H1 (cell line): ENCODE measurements around the gene FHIT. TPM values are rescaled to one million over a fixed set of nuclear protein-coding genes. Genes with fewer than 3 reads are reported as not detected.

ENCODE experiments used
- CTCF ChIA-PET: fragments of 300-600 bp; sonication (Branson Sonifier 250); formaldehyde crosslinking; loops from one replicate; lab custom pipeline; 2021; ENCODE audit not compliant: partially characterized antibody; lab: Charles Lee
- POLR2A ChIA-PET: fragments of 300-600 bp; sonication (Branson Sonifier 250); formaldehyde crosslinking; loops from one replicate; lab custom pipeline; 2021; ENCODE audit warnings: inconsistent platforms; ENCODE audit not compliant: partially characterized antibody; lab: Charles Lee
- DNase-seq, 2 experiments: peaks; one replicate each; pipeline versions ENCODE4 v3.0.0 to v3.0.0-alpha.2; 2010 to 2022; ENCODE audit warnings: low spot score in 2 of 2, low read depth in 1 of 2, mixed read lengths in 1 of 2
- FAIRE-seq: peaks from 2 replicates; lab custom pipeline; 2011; peaks lifted over from hg19 to GRCh38; lab: Jason Lieb, UNC
- H2AFZ ChIP-seq: 2 replicates; pipeline ENCODE4 v1.8.1; 2012; ENCODE audit warnings: low read length, inconsistent platforms
- H2AK5ac ChIP-seq: 2 replicates; pipeline ENCODE4 v1.6.1; 2013; ENCODE audit warnings: low read depth, low read length
- H2BK120ac ChIP-seq: replicated peaks from 2 replicates; pipeline ENCODE3; 2013; ENCODE audit warnings: low read depth, low read length, inconsistent platforms
- H2BK12ac ChIP-seq: 2 replicates; pipeline ENCODE4 v1.6.1; 2013; ENCODE audit warnings: low read depth, low read length
- H2BK15ac ChIP-seq: 2 replicates; pipeline ENCODE4 v1.6.1; 2013; ENCODE audit warnings: low read length
- H2BK20ac ChIP-seq: 2 replicates; pipeline ENCODE4 v1.6.1; 2013; ENCODE audit warnings: low read length
- H2BK5ac ChIP-seq: 2 replicates; pipeline ENCODE4 v1.6.1; 2013; ENCODE audit warnings: low read depth, low read length
- H3K14ac ChIP-seq: 2 replicates; pipeline ENCODE4 v1.6.1; 2013; ENCODE audit warnings: inconsistent platforms; ENCODE audit not compliant: insufficient read length
- H3K18ac ChIP-seq: 2 replicates; pipeline ENCODE4 v1.6.1; 2013; ENCODE audit warnings: low read length; ENCODE audit errors: extremely low read depth
- H3K23ac ChIP-seq: 2 replicates; pipeline ENCODE4 v1.6.1; 2013; ENCODE audit warnings: inconsistent platforms; ENCODE audit not compliant: insufficient read length
- H3K23me2 ChIP-seq: 2 replicates; pipeline ENCODE4 v1.6.1; 2013; ENCODE audit warnings: low read depth, low read length
- H3K27ac ChIP-seq: 2 replicates; pipeline ENCODE4 v1.6.1; 2011; ENCODE audit warnings: low read depth, low read length, inconsistent platforms
- H3K27me3 ChIP-seq, 4 experiments: replicated peaks in 1 of 4; 1 replicate in 1 of 4; 2 replicates in 3 of 4; pipeline versions ENCODE4 v1.6.1 to v1.8.1; 2011 to 2013; ENCODE audit warnings: low read length in 3 of 4, mild to moderate bottlenecking in 3 of 4, inconsistent platforms in 2 of 4, mixed read lengths in 2 of 4, moderate library complexity in 1 of 4; ENCODE audit not compliant: control insufficient read depth in 3 of 4, insufficient read depth in 3 of 4; ENCODE audit errors: extremely low read depth in 1 of 4
- H3K36me3 ChIP-seq, 4 experiments: 2 replicates each; pipeline versions ENCODE4 v1.6.1 to v1.8.1; 2011 to 2013; ENCODE audit warnings: mild to moderate bottlenecking in 4 of 4, low read length in 3 of 4, moderate library complexity in 2 of 4, control low read depth in 1 of 4, inconsistent platforms in 1 of 4; ENCODE audit not compliant: insufficient read depth in 4 of 4, control insufficient read depth in 2 of 4
- H3K4ac ChIP-seq: replicated peaks from 2 replicates; pipeline ENCODE3; 2013; ENCODE audit warnings: low read length, low read depth, mixed read lengths, inconsistent platforms; ENCODE audit not compliant: insufficient read length
- H3K4me1 ChIP-seq, 4 experiments: replicated peaks in 1 of 4; 1 replicate in 1 of 4; 2 replicates in 3 of 4; pipeline versions ENCODE4 v1.6.1 to v1.8.1; 2011 to 2013; ENCODE audit warnings: low read length in 3 of 4, inconsistent platforms in 2 of 4, mixed read lengths in 1 of 4; ENCODE audit not compliant: insufficient read depth in 4 of 4, control insufficient read depth in 3 of 4
- H3K4me2 ChIP-seq, 2 experiments: 2 replicates each; pipeline versions ENCODE4 v1.6.1 to v1.8.1; 2011 to 2013; ENCODE audit warnings: low read depth in 2 of 2, low read length in 2 of 2, control low read depth in 1 of 2, inconsistent platforms in 1 of 2, mild to moderate bottlenecking in 1 of 2; ENCODE audit not compliant: insufficient read depth in 1 of 2
- H3K4me3 ChIP-seq, 4 experiments: fragments of 200-600, 300-600 bp in 1 of 4; sonication (generic), shearing (Covaris generic), sonication (Bioruptor Twin) in 1 of 4; 2 replicates each; pipeline versions ENCODE4 v1.5.1 to v1.8.1; 2011 to 2016; ENCODE audit warnings: low read length in 4 of 4, low read depth in 3 of 4, control low read depth in 2 of 4, inconsistent platforms in 2 of 4, mild to moderate bottlenecking in 2 of 4, mixed read lengths in 1 of 4, moderate library complexity in 1 of 4; ENCODE audit not compliant: insufficient read depth in 2 of 4; ENCODE audit errors: extremely low read depth in 1 of 4
- H3K56ac ChIP-seq: replicated peaks from 2 replicates; pipeline ENCODE3; 2013; ENCODE audit warnings: low read depth, mild to moderate bottlenecking, mixed read lengths, low read length, inconsistent platforms; ENCODE audit not compliant: insufficient read length
- H3K79me1 ChIP-seq: 2 replicates; pipeline ENCODE4 v1.6.1; 2013; ENCODE audit warnings: low read depth, low read length, control low read depth
- H3K79me2 ChIP-seq, 2 experiments: 2 replicates each; pipeline versions ENCODE4 v1.6.1 to v1.8.1; 2012 to 2013; ENCODE audit warnings: low read length in 2 of 2, mild to moderate bottlenecking in 2 of 2, inconsistent platforms in 1 of 2; ENCODE audit not compliant: insufficient read depth in 2 of 2, control insufficient read depth in 1 of 2
- H3K9ac ChIP-seq, 4 experiments: replicated peaks in 1 of 4; 1 replicate in 1 of 4; 2 replicates in 3 of 4; pipeline versions ENCODE4 v1.6.1 to v1.8.1; 2011 to 2013; ENCODE audit warnings: low read depth in 3 of 4, low read length in 3 of 4, control low read depth in 2 of 4, mild to moderate bottlenecking in 2 of 4, moderate library complexity in 2 of 4, inconsistent platforms in 1 of 4; ENCODE audit errors: extremely low read depth in 1 of 4
- H3K9me3 ChIP-seq, 2 experiments: 2 replicates each; pipeline versions ENCODE4 v1.6.1 to v1.8.1; 2012 to 2013; ENCODE audit warnings: mild to moderate bottlenecking in 2 of 2, moderate library complexity in 2 of 2, control low read depth in 1 of 2, inconsistent platforms in 1 of 2, low read depth in 1 of 2, low read length in 1 of 2, mixed read lengths in 1 of 2; ENCODE audit not compliant: insufficient read depth in 2 of 2
- H4K20me1 ChIP-seq, 2 experiments: replicated peaks in 1 of 2; 2 replicates each; pipeline versions ENCODE3 to v1.8.1; 2011 to 2013; ENCODE audit warnings: inconsistent platforms in 2 of 2, low read length in 2 of 2, mild to moderate bottlenecking in 1 of 2; ENCODE audit not compliant: insufficient read depth in 2 of 2, control insufficient read depth in 1 of 2
- H4K5ac ChIP-seq: 2 replicates; pipeline ENCODE4 v1.6.1; 2013; ENCODE audit warnings: low read length, low read depth, mixed read lengths, inconsistent platforms; ENCODE audit not compliant: insufficient read length
- H4K8ac ChIP-seq: 2 replicates; pipeline ENCODE4 v1.8.0; 2013; ENCODE audit warnings: mild to moderate bottlenecking, moderate library complexity, low read length, inconsistent platforms; ENCODE audit not compliant: insufficient read depth; ENCODE audit errors: extremely low read depth
- H4K91ac ChIP-seq: replicated peaks from 2 replicates; pipeline ENCODE3; 2013; ENCODE audit warnings: low read length, mixed read lengths, inconsistent platforms; ENCODE audit not compliant: insufficient read length
- CBX5 ChIP-seq: fragments of 300-800, 300-1000 bp; sonication (generic); IDR thresholded peaks from 2 replicates; pipeline ENCODE4 v1.7.1; 2016; ENCODE audit warnings: antibody characterized with exemption, low read length, low read depth
- CREB1 ChIP-seq: IDR thresholded peaks from 2 replicates; pipeline ENCODE4 v1.6.1; 2012; ENCODE audit warnings: inconsistent platforms
- CTCF ChIP-seq, 3 experiments: IDR thresholded peaks; 1 replicate in 2 of 3; 2 replicates in 1 of 3; pipeline versions ENCODE4 v1.5.1 to v1.6.1; 2011; ENCODE audit warnings: low read length in 3 of 3, mild to moderate bottlenecking in 3 of 3, inconsistent platforms in 2 of 3, low read depth in 1 of 3, moderate library complexity in 1 of 3; ENCODE audit not compliant: insufficient read depth in 1 of 3; ENCODE audit errors: control extremely low read depth in 1 of 3
- EP300 ChIP-seq, 2 experiments: IDR thresholded peaks; 1 replicate in 1 of 2; 2 replicates in 1 of 2; pipeline ENCODE4 v1.6.1; 2011 to 2012; ENCODE audit warnings: low read depth in 2 of 2, low read length in 2 of 2, mild to moderate bottlenecking in 2 of 2, borderline replicate concordance in 1 of 2, inconsistent platforms in 1 of 2, moderate library complexity in 1 of 2
- EZH2 ChIP-seq: fragments of 200-600 bp; sonication (generic); IDR thresholded peaks from 2 replicates; pipeline ENCODE4 v1.7.1; 2012; ENCODE audit warnings: low read depth, mild to moderate bottlenecking, moderate library complexity, low read length, inconsistent platforms; ENCODE audit not compliant: severe bottlenecking
- JUN ChIP-seq: IDR thresholded peaks from 2 replicates; pipeline ENCODE4 v1.6.1; 2011; ENCODE audit warnings: low read depth, mild to moderate bottlenecking, improper control_type of control experiment, low read length
- KDM5A ChIP-seq: fragments of 200-600 bp; IDR thresholded peaks from 2 replicates; pipeline ENCODE4 v1.7.1; 2012; ENCODE audit warnings: mild to moderate bottlenecking, low read length, inconsistent platforms, mixed read lengths
- PHF8 ChIP-seq: fragments of 200-600 bp; sonication (generic); conservative IDR thresholded peaks from 2 replicates; pipeline ENCODE4 v1.7.1; 2012; ENCODE audit warnings: low read depth, mild to moderate bottlenecking, inconsistent platforms, low read length, moderate library complexity
- SIRT6 ChIP-seq: IDR thresholded peaks from one replicate; pipeline ENCODE4 v1.7.1; 2012; ENCODE audit warnings: low read length, inconsistent platforms
- SRF ChIP-seq: IDR thresholded peaks from 2 replicates; pipeline ENCODE4 v1.6.1; 2011; ENCODE audit warnings: mild to moderate bottlenecking, low read depth, low read length, moderate library complexity
- TAF1 ChIP-seq: IDR thresholded peaks from 2 replicates; pipeline ENCODE4 v1.6.1; 2011; ENCODE audit warnings: mild to moderate bottlenecking, low read depth, low read length
- TEAD4 ChIP-seq: IDR thresholded peaks from 2 replicates; pipeline ENCODE4 v1.6.1; 2012; ENCODE audit warnings: low read depth, low read length, inconsistent platforms, mixed read lengths
- ZNF274 ChIP-seq: IDR thresholded peaks from 2 replicates; pipeline ENCODE4 v1.7.0; 2012; ENCODE audit warnings: low read length, borderline replicate concordance; ENCODE audit errors: extremely low read depth
- WGBS, 2 experiments: shearing (Covaris generic) in 1 of 2; methylation state at CpG; one replicate each; pipeline versions ENCODE4 v1.1.6 to v1.1.7; 2013 to 2015; ENCODE audit warnings: low lambda C conversion rate in 2 of 2, mixed read lengths in 2 of 2, inconsistent platforms in 1 of 2, low coverage in 1 of 2, missing lambda C conversion rate in 1 of 2; ENCODE audit not compliant: insufficient replicate concordance in 2 of 2, insufficient coverage in 1 of 2, insufficient read length in 1 of 2; ENCODE audit errors: extremely low coverage in 1 of 2, missing lambda C conversion rate in 1 of 2; 5-methylcytosine and 5-hydroxymethylcytosine counted together
- polyA plus RNA-seq, 7 experiments: library from polyadenylated mRNA; depleted of rRNA in 3 of 7; stranded (reverse) in 5 of 7; unstranded in 2 of 7; fragments of >200 nt in 5 of 7; fragments of 200-250 nt in 2 of 7; gene quantifications; 1 replicate in 5 of 7; 2 replicates in 1 of 7; 4 replicates in 1 of 7; pipeline versions ENCODE4 v1.2.1 to v1.2.3, GENCODE V29; 2011 to 2013; ENCODE audit warnings: missing spikeins in 2 of 7, mixed read lengths in 2 of 7
- total RNA-seq: library from RNA; stranded (reverse); fragmentation: NEBNext Ultra II Directional; extraction: Animal tissue kit (Norgen Biotek cat#: 25700); gene quantifications from 2 replicates; pipeline ENCODE4 v1.2.1, GENCODE V29; 2021

FHIT gene
- total and polyA plus RNA-seq, 2 of the 8 experiments (the other 6 are each of a cell fraction or from before 2014, with no cell fraction given), result 1.2 to 3.2 TPM

GRCh38 chr3:61139686-61140085, 111.6 kb downstream of the FHIT start:
- no peak overlapping the region for H2BK5ac ChIP-seq
- H2BK120ac ChIP-seq, result no peak overlapping the region
- H2BK20ac ChIP-seq, result no peak overlapping the region
- H3K23me2 ChIP-seq, result no peaks in the 10 kb centered on the region
- DNase-seq, result no peak
- no peak overlapping the region for H3K23ac ChIP-seq
- no peaks in the 10 kb centered on the region for H3K36me3 ChIP-seq
- H3K79me2 ChIP-seq, result 0 out of 4 replicates have a peak, but pooled peaks cover 0 to 2% of the 10 kb centered on the region in 2 experiments
- no peaks in the 10 kb centered on the region for H3K27me3 ChIP-seq
- no peak overlapping the region for H3K18ac ChIP-seq
- no peak overlapping the region for H3K27ac ChIP-seq
- no peak overlapping the region for H3K4ac ChIP-seq
- H3K4me3 ChIP-seq, result no peak overlapping the region
- no peak overlapping the region for H2AK5ac ChIP-seq
- H2BK12ac ChIP-seq, result no peak overlapping the region
- H3K79me1 ChIP-seq, result no peaks in the 10 kb centered on the region
- peaks cover 2 to 17% (median 7%) of the 10 kb centered on the region in 4 experiments; a peak in 3 of 7 replicates for H3K4me1 ChIP-seq
- no peak overlapping the region for H3K56ac ChIP-seq
- no peak overlapping the region for H3K4me2 ChIP-seq
- H3K9ac ChIP-seq, result no peak overlapping the region
- no peak overlapping the region for H4K8ac ChIP-seq
- no peak overlapping the region for H4K5ac ChIP-seq
- ChIA-PET CTCF (no interaction called here), POLR2A (no interaction called here)
- H3K14ac ChIP-seq, result no peak overlapping the region
- H2AFZ ChIP-seq, result no peak overlapping the region
- peaks cover 0 to 2% of the 10 kb centered on the region in 2 experiments; a peak in 1 of 4 replicates for H3K9me3 ChIP-seq
- 86% methylated on average over 4 of the region's 4 CpGs; no CpG with 5 or more reads in 1 of the 2 experiments for WGBS, 2 experiments
- no peak overlapping the region for H2BK15ac ChIP-seq
- no peak overlapping the region for H4K91ac ChIP-seq
- FAIRE-seq, result no peak
- no peaks in the 10 kb centered on the region for H4K20me1 ChIP-seq
- no peak for TF ChIP-seq CTCF (IDR thresholded peaks at IDR 0.05; ENCODE audit: control extremely low read depth in 1 of 3, insufficient read depth in 1 of 3, low read depth in 1 of 3, low read length in 3 of 3)
- TF ChIP-seq JUN, result no peak
- no peak for TF ChIP-seq PHF8
- TF ChIP-seq TEAD4, result no peak
- TF ChIP-seq SIRT6, result no peak
- no peak for TF ChIP-seq CREB1
- TF ChIP-seq TAF1, result no peak
- no peak for TF ChIP-seq CBX5
- TF ChIP-seq ZNF274, result no peak
- TF ChIP-seq EP300 (IDR thresholded peaks at IDR 0.05; ENCODE audit: borderline replicate concordance in 1 of 2, low read depth in 2 of 2, low read length in 2 of 2), result no peak
- TF ChIP-seq KDM5A, result no peak
- no peak for TF ChIP-seq EZH2
- TF ChIP-seq SRF, result no peak
